ENCODE measurements around the gene ITPKB.

Gene ITPKB

DNA sequence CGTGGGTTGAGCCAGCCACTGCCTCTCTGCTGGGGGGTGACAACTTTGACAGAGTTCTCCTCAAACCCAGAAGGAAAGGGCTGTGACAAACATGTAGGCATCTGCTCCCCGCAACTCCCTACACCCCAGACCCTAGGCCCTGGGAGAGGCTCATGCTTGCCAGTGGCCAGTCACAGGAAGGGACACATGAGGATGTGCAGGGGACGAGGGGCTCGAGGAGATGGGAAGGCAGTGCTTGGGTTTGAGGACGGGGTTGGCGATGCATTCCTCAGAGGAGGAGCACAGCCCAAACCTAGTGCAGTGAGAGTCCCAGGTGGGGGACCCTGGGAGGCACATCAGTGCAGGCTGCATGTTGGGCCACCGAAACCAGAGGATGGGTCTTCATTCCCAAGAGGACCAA, 128.4 kb downstream of the ITPKB start:
- Histone ChIP-seq H2BK12ac (ENCODE audit: low read length) (no peak overlapping the region), H3K36me3 (replicated peaks in 1 of 2; ENCODE audit: control insufficient read depth in 2 of 2, insufficient read depth in 2 of 2, low read length in 2 of 2) (no peaks in the 10 kb centered on the region), H2AK5ac (ENCODE audit: low read depth, low read length) (no peak overlapping the region), H3K4ac (ENCODE audit: low read length) (no peak overlapping the region), H3K79me1 (ENCODE audit: low read depth, low read length) (no peaks in the 10 kb centered on the region), H3K23ac (ENCODE audit: low read depth, low read length, poor library complexity) (peak overlapping the region; percentile 69), H3K4me2 (ENCODE audit: insufficient read depth, low read length, poor library complexity, severe bottlenecking) (no peak overlapping the region), H3K4me1 (ENCODE audit: control insufficient read depth in 2 of 2, insufficient read depth in 1 of 2, low read depth in 1 of 2, low read length in 2 of 2) (peaks cover 0 to 7% of the 10 kb centered on the region in 2 donors), H4K8ac (ENCODE audit: low read depth, low read length) (no peak overlapping the region), H3K14ac (ENCODE audit: low read length) (peak overlapping the region; percentile 14), H3K27ac (replicated peaks; ENCODE audit: low read length) (no peak overlapping the region), H2BK120ac (ENCODE audit: low read depth, low read length) (no peak overlapping the region), H3K9ac (ENCODE audit: low read depth, low read length, poor library complexity) (no peak overlapping the region), H3K9me3 (replicated peaks in 1 of 2; ENCODE audit: control insufficient read depth in 2 of 2, insufficient read depth in 1 of 2, low read depth in 1 of 2, low read length in 2 of 2) (no peaks in the 10 kb centered on the region), H4K91ac (ENCODE audit: low read depth, low read length, poor library complexity) (no peak overlapping the region), H3K18ac (ENCODE audit: low read length) (peak overlapping the region; percentile 40), H2BK5ac (ENCODE audit: low read length) (no peak overlapping the region), H2BK15ac (ENCODE audit: low read length) (peak overlapping the region; percentile 14), H3K4me3 (ENCODE audit: low read length in 2 of 2) (no peak overlapping the region), H2AFZ (ENCODE audit: low read length) (no peak overlapping the region), H3K27me3 (ENCODE audit: control insufficient read depth in 3 of 3, insufficient read depth in 3 of 3, low read depth in 1 of 3, low read length in 3 of 3) (peaks cover 0 to 30% (median 0%) of the 10 kb centered on the region in 3 experiments)
- WGBS, 2 donors (ENCODE audit: extremely low coverage in 2 of 2, insufficient read length in 2 of 2, insufficient replicate concordance in 1 of 2), result no CpG with 5 or more reads among the region's 7 CpGs
- DNase-seq (ENCODE audit: low spot score), result no peak

DNA sequence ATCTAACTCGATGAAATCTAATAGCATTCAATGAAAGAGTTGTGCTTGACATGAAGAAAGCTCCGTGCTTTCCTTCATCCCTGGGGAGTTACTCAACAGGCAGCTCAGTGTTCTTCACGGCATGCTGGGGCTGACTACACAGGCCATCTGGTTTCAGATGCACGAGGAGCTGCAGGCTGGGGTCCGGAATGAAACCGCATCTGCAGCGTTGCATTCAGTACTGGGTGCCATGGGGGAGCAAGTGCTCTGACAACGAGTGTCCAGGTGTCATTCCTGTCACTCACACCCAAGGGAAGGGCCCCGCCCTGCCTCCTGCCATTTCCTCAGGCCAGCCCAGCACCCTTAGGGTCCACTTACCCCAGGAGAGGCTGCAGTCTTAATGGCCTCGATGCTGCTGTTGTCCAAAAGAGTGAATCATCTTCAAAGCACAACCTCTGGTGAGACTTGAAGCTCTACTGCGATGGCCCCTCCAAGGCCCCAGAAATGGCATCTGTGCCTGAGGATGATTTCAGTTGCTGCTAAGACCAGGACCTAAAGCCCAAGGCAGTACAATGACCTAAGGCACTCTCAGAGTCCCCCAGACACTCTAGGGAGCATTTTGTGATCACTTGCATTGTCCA, 129.1 kb downstream of the ITPKB start:
- Histone ChIP-seq H2AK5ac (ENCODE audit: low read depth, low read length) (peak overlapping the region; percentile 15), H2BK5ac (ENCODE audit: low read length) (no peak overlapping the region), H3K36me3 (replicated peaks in 1 of 2; ENCODE audit: control insufficient read depth in 2 of 2, insufficient read depth in 2 of 2, low read length in 2 of 2) (no peaks in the 10 kb centered on the region), H3K4ac (ENCODE audit: low read length) (no peak overlapping the region), H3K4me1 (ENCODE audit: control insufficient read depth in 2 of 2, insufficient read depth in 1 of 2, low read depth in 1 of 2, low read length in 2 of 2) (peaks cover 0 to 13% of the 10 kb centered on the region in 2 donors), H2BK12ac (ENCODE audit: low read length) (no peak overlapping the region), H3K27me3 (ENCODE audit: control insufficient read depth in 3 of 3, insufficient read depth in 3 of 3, low read depth in 1 of 3, low read length in 3 of 3) (peaks cover 0 to 37% (median 0%) of the 10 kb centered on the region in 3 experiments), H3K23ac (ENCODE audit: low read depth, low read length, poor library complexity) (no peak overlapping the region), H4K91ac (ENCODE audit: low read depth, low read length, poor library complexity) (no peak overlapping the region), H4K8ac (ENCODE audit: low read depth, low read length) (no peak overlapping the region), H2BK15ac (ENCODE audit: low read length) (no peak overlapping the region), H2AFZ (ENCODE audit: low read length) (no peak overlapping the region), H3K9ac (ENCODE audit: low read depth, low read length, poor library complexity) (no peak overlapping the region), H3K18ac (ENCODE audit: low read length) (no peak overlapping the region), H3K9me3 (replicated peaks in 1 of 2; ENCODE audit: control insufficient read depth in 2 of 2, insufficient read depth in 1 of 2, low read depth in 1 of 2, low read length in 2 of 2) (no peaks in the 10 kb centered on the region), H3K27ac (replicated peaks; ENCODE audit: low read length) (no peak overlapping the region), H2BK120ac (ENCODE audit: low read depth, low read length) (no peak overlapping the region), H3K4me3 (ENCODE audit: low read length in 2 of 2) (no peak overlapping the region), H3K4me2 (ENCODE audit: insufficient read depth, low read length, poor library complexity, severe bottlenecking) (no peak overlapping the region), H3K14ac (ENCODE audit: low read length) (no peak overlapping the region), H3K79me1 (ENCODE audit: low read depth, low read length) (no peaks in the 10 kb centered on the region)
- no CpG with 5 or more reads among the region's 11 CpGs for WGBS, 2 donors (ENCODE audit: extremely low coverage in 2 of 2, insufficient read length in 2 of 2, insufficient replicate concordance in 1 of 2)
- DNase-seq (ENCODE audit: low spot score), result no peak

DNA sequence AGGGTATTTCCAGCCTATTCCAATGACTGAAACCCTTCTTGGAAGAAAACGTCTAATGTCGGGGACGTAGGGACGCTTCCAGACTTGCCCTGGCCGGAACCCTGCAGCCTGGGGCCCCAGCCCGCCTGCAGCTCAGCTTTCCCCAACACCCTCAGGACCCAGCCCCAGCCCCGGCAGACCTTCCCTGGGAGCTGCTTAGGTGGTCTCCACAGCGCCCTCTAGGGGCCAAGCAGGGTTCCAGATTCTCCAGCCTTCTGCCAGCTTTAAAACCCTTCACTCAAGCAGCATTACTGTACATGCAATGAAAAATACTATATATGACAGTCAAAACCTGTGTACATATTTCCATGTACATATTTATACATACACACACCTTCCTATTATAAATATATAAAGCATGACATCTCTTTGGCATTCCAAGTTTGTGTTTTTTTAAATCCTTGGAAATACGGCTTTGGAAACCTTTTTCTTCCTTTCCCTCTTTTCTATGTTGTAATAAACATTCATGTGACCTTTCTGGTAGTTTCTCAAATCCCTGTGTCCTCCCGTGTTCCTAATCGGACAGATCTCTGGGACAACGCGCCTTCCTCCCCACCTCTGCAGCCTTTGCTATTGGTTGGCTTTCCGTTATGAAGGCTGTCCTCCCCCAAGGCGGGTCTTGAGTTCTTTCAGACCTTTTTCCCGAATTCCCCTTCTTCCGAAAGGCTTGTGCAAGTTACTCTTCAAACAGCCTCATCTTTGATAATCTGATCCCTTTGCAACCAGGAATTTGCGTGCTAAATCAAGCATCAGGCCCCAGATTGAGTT, 130.2 kb downstream of the ITPKB start:
- no peak overlapping the region for H2AFZ ChIP-seq (ENCODE audit: low read length)
- peaks cover 0 to 47% (median 0%) of the 10 kb centered on the region in 3 experiments for H3K27me3 ChIP-seq (ENCODE audit: control insufficient read depth in 3 of 3, insufficient read depth in 3 of 3, low read depth in 1 of 3, low read length in 3 of 3)
- H3K4me3 ChIP-seq (ENCODE audit: low read length in 2 of 2), result no peak overlapping the region
- no peak overlapping the region for H2BK15ac ChIP-seq (ENCODE audit: low read length)
- H3K4me1 ChIP-seq (ENCODE audit: control insufficient read depth in 2 of 2, insufficient read depth in 1 of 2, low read depth in 1 of 2, low read length in 2 of 2), result peaks cover 3 to 23% of the 10 kb centered on the region in 2 donors
- no peak overlapping the region for H3K23ac ChIP-seq (ENCODE audit: low read depth, low read length, poor library complexity)
- no peaks in the 10 kb centered on the region for H3K79me1 ChIP-seq (ENCODE audit: low read depth, low read length)
- peak; percentile 72 for DNase-seq (ENCODE audit: low spot score)
- no peak overlapping the region for H3K4ac ChIP-seq (ENCODE audit: low read length)
- H2BK120ac ChIP-seq (ENCODE audit: low read depth, low read length), result no peak overlapping the region
- no CpG with 5 or more reads among the region's 18 CpGs for WGBS, 2 donors (ENCODE audit: extremely low coverage in 2 of 2, insufficient read length in 2 of 2, insufficient replicate concordance in 1 of 2)
- no peaks in the 10 kb centered on the region for H3K36me3 ChIP-seq (replicated peaks in 1 of 2; ENCODE audit: control insufficient read depth in 2 of 2, insufficient read depth in 2 of 2, low read length in 2 of 2)
- H3K9ac ChIP-seq (ENCODE audit: low read depth, low read length, poor library complexity), result no peak overlapping the region
- peak overlapping the region; percentile 92 for H4K8ac ChIP-seq (ENCODE audit: low read depth, low read length)
- H2BK5ac ChIP-seq (ENCODE audit: low read length), result no peak overlapping the region
- no peaks in the 10 kb centered on the region for H3K9me3 ChIP-seq (replicated peaks in 1 of 2; ENCODE audit: control insufficient read depth in 2 of 2, insufficient read depth in 1 of 2, low read depth in 1 of 2, low read length in 2 of 2)
- no peak overlapping the region for H4K91ac ChIP-seq (ENCODE audit: low read depth, low read length, poor library complexity)
- no peak overlapping the region for H2AK5ac ChIP-seq (ENCODE audit: low read depth, low read length)
- peak overlapping the region; percentile 81 for H3K18ac ChIP-seq (ENCODE audit: low read length)
- H2BK12ac ChIP-seq (ENCODE audit: low read length), result no peak overlapping the region
- H3K14ac ChIP-seq (ENCODE audit: low read length), result no peak overlapping the region
- no peak overlapping the region for H3K4me2 ChIP-seq (ENCODE audit: insufficient read depth, low read length, poor library complexity, severe bottlenecking)
- H3K27ac ChIP-seq (replicated peaks; ENCODE audit: low read length), result no peak overlapping the region

DNA sequence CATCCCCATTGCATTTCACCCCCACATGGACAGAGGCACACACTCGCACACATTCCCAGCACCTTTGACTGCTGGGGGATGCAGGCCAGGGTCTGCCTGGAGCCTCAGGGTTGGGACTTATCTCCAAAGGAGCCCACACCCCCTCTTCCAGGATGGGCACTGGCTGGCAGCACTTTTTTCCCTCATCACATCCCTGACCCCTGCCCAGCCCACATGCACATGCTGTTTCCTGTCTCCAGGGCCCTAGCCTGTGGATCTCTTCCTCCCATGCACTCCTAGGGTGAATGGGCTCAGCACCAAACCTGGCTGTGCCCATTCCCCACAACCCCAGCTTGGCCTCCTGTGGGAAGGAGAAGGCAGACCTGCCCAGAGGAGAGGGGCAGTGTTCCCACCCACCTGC, 131.3 kb downstream of the ITPKB start:
- WGBS, 2 donors (ENCODE audit: extremely low coverage in 2 of 2, insufficient read length in 2 of 2, insufficient replicate concordance in 1 of 2), result no CpG with 5 or more reads among the region's 1 CpG

More for the DNA sequence above, 131.3 kb downstream of the ITPKB start:
- DNase-seq (ENCODE audit: low spot score), result no peak
- Histone ChIP-seq H3K4ac (ENCODE audit: low read length) (no peak overlapping the region), H3K4me2 (ENCODE audit: insufficient read depth, low read length, poor library complexity, severe bottlenecking) (no peak overlapping the region), H4K8ac (ENCODE audit: low read depth, low read length) (peak overlapping the region; percentile 52), H3K23ac (ENCODE audit: low read depth, low read length, poor library complexity) (no peak overlapping the region), H4K91ac (ENCODE audit: low read depth, low read length, poor library complexity) (no peak overlapping the region), H3K79me1 (ENCODE audit: low read depth, low read length) (no peaks in the 10 kb centered on the region), H2AK5ac (ENCODE audit: low read depth, low read length) (peak overlapping the region; percentile 84), H3K36me3 (replicated peaks in 1 of 2; ENCODE audit: control insufficient read depth in 2 of 2, insufficient read depth in 2 of 2, low read length in 2 of 2) (no peaks in the 10 kb centered on the region), H3K4me1 (ENCODE audit: control insufficient read depth in 2 of 2, insufficient read depth in 1 of 2, low read depth in 1 of 2, low read length in 2 of 2) (peaks cover 3 to 27% of the 10 kb centered on the region in 2 donors), H3K18ac (ENCODE audit: low read length) (peak overlapping the region; percentile 65), H3K27ac (replicated peaks; ENCODE audit: low read length) (no peak overlapping the region), H2BK5ac (ENCODE audit: low read length) (peak overlapping the region; percentile 71), H3K14ac (ENCODE audit: low read length) (no peak overlapping the region), H2AFZ (ENCODE audit: low read length) (no peak overlapping the region), H3K4me3 (ENCODE audit: low read length in 2 of 2) (peak overlapping the region in 1 of 2 donors; percentile 37), H2BK12ac (ENCODE audit: low read length) (no peak overlapping the region), H3K27me3 (ENCODE audit: control insufficient read depth in 3 of 3, insufficient read depth in 3 of 3, low read depth in 1 of 3, low read length in 3 of 3) (peaks cover 0 to 58% (median 0%) of the 10 kb centered on the region in 3 experiments), H2BK120ac (ENCODE audit: low read depth, low read length) (no peak overlapping the region), H2BK15ac (ENCODE audit: low read length) (peak overlapping the region; percentile 79), H3K9ac (ENCODE audit: low read depth, low read length, poor library complexity) (no peak overlapping the region), H3K9me3 (replicated peaks in 1 of 2; ENCODE audit: control insufficient read depth in 2 of 2, insufficient read depth in 1 of 2, low read depth in 1 of 2, low read length in 2 of 2) (no peaks in the 10 kb centered on the region)
